Caco-2 (cell line): ENCODE data around the gene DCPS. TPM values are rescaled to one million over a fixed set of nuclear protein-coding genes. Genes with fewer than 3 reads are reported as not detected.

ENCODE experiments used
- BruUV-seq: library from RNA; stranded (reverse); fragments of 400-500 nt; replicated peaks from 2 replicates; lab custom pipeline; 2021; lab: Mats Ljungman, UMichigan
- CTCF ChIA-PET: fragments of 300-600 bp; sonication (Branson Sonifier 250); formaldehyde crosslinking; loops from one replicate; lab custom pipeline; 2022; ENCODE audit warnings: antibody characterized with exemption; lab: Charles Lee
- POLR2A ChIA-PET: fragments of 300-600 bp; sonication (Branson Sonifier 250); formaldehyde crosslinking; loops from one replicate; lab custom pipeline; 2022; ENCODE audit warnings: antibody characterized with exemption; lab: Charles Lee
- DNase-seq, 2 experiments: peaks; one replicate each; pipeline versions ENCODE4 v3.0.0 to v3.0.0-alpha.2; 2020 to 2022
- H3K27me3 ChIP-seq: replicated peaks from 2 replicates; pipeline ENCODE4 v1.6.0; 2011; ENCODE audit warnings: low read length; ENCODE audit not compliant: control insufficient read depth, insufficient read depth
- H3K36me3 ChIP-seq: 2 replicates; pipeline ENCODE4 v1.5.1; 2011; ENCODE audit warnings: low read length; ENCODE audit not compliant: control insufficient read depth, insufficient read depth
- H3K4me1 ChIP-seq: fragments of 250-450 bp; sonication (Bioruptor Pico); 2 replicates; pipeline ENCODE4 v1.5.1; 2020; ENCODE audit warnings: mild to moderate bottlenecking
- H3K4me3 ChIP-seq: 2 replicates; pipeline ENCODE4 v1.5.1; 2011; ENCODE audit warnings: low read depth, mild to moderate bottlenecking, control low read depth, low read length
- H3K9me3 ChIP-seq: fragments of 250-450 bp; sonication (Bioruptor Pico); 2 replicates; pipeline ENCODE4 v1.5.1; 2020; ENCODE audit warnings: mild to moderate bottlenecking, moderate library complexity
- H3K27ac Mint-ChIP-seq: one replicate; pipeline ENCODE4 v1.8.0; 2022; ENCODE audit warnings: mixed read lengths; ENCODE audit not compliant: unreplicated experiment
- H3K27me3 Mint-ChIP-seq: one replicate; pipeline ENCODE4 v1.8.0; 2022; ENCODE audit warnings: mixed read lengths; ENCODE audit not compliant: insufficient read depth, unreplicated experiment
- H3K36me3 Mint-ChIP-seq: one replicate; pipeline ENCODE4 v1.8.0; 2022; ENCODE audit warnings: mild to moderate bottlenecking, mixed read lengths; ENCODE audit not compliant: insufficient read depth, unreplicated experiment
- H3K4me1 Mint-ChIP-seq: one replicate; pipeline ENCODE4 v1.8.0; 2022; ENCODE audit warnings: low read depth, mixed read lengths; ENCODE audit not compliant: unreplicated experiment
- H3K4me3 Mint-ChIP-seq: one replicate; pipeline ENCODE4 v1.8.0; 2022; ENCODE audit warnings: mild to moderate bottlenecking, moderate library complexity, mixed read lengths; ENCODE audit not compliant: unreplicated experiment
- H3K9me3 Mint-ChIP-seq: one replicate; pipeline ENCODE4 v1.8.0; 2022; ENCODE audit warnings: mixed read lengths; ENCODE audit not compliant: unreplicated experiment
- intact Hi-C: fragments of 100-400 bp; cut with micrococcal nuclease; formaldehyde crosslinking; loops from one replicate; pipeline ENCODE4 v1.10.0; 2022; ENCODE audit not compliant: unreplicated experiment
- total RNA-seq: library from RNA; stranded (reverse); gene quantifications from 2 replicates; pipeline ENCODE4 v1.2.3, GENCODE V29; 2022
- TF ChIP-seq, protein P1 (sequence below), 2 experiments: fragments of 200-600 bp in 1 of 2; IDR thresholded peaks; 1 replicate in 1 of 2; 2 replicates in 1 of 2; pipeline versions ENCODE4 v1.5.1 to v1.8.0; 2011 to 2022; ENCODE audit warnings: antibody characterized with exemption in 1 of 2, control low read depth in 1 of 2, inconsistent platforms in 1 of 2, low read depth in 1 of 2, low read length in 1 of 2, mild to moderate bottlenecking in 1 of 2, moderate library complexity in 1 of 2; ENCODE audit not compliant: insufficient read depth in 1 of 2, severe bottlenecking in 1 of 2, unreplicated experiment in 1 of 2

DCPS gene
- total RNA-seq, 1 experiment from 2014 or later, result 40.4 TPM

- TF ChIP-seq, protein P1, sequence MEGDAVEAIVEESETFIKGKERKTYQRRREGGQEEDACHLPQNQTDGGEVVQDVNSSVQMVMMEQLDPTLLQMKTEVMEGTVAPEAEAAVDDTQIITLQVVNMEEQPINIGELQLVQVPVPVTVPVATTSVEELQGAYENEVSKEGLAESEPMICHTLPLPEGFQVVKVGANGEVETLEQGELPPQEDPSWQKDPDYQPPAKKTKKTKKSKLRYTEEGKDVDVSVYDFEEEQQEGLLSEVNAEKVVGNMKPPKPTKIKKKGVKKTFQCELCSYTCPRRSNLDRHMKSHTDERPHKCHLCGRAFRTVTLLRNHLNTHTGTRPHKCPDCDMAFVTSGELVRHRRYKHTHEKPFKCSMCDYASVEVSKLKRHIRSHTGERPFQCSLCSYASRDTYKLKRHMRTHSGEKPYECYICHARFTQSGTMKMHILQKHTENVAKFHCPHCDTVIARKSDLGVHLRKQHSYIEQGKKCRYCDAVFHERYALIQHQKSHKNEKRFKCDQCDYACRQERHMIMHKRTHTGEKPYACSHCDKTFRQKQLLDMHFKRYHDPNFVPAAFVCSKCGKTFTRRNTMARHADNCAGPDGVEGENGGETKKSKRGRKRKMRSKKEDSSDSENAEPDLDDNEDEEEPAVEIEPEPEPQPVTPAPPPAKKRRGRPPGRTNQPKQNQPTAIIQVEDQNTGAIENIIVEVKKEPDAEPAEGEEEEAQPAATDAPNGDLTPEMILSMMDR (IDR thresholded peaks at IDR 0.05; ENCODE audit: insufficient read depth in 1 of 2, low read depth in 1 of 2, low read length in 1 of 2, severe bottlenecking in 1 of 2, unreplicated experiment in 1 of 2), result no peak
- BruUV-seq, result no TSS peak
- Mint-ChIP-seq H3K9me3 (no peaks in the 10 kb centered on the region), H3K4me3 (no peak overlapping the region), H3K27me3 (no peaks in the 10 kb centered on the region), H3K4me1 (peaks cover 6% of the 10 kb centered on the region), H3K36me3 (peaks cover 11% of the 10 kb centered on the region), H3K27ac (no peak overlapping the region)
- H3K9me3 ChIP-seq, result no peaks in the 10 kb centered on the region
- H3K27me3 ChIP-seq, result no peaks in the 10 kb centered on the region
- ChIA-PET POLR2A (no interaction called here), CTCF (no interaction called here)
- H3K4me3 ChIP-seq, result no peak overlapping the region
- 0 out of 2 replicates have a peak, but pooled peaks cover 6% of the 10 kb centered on the region for H3K4me1 ChIP-seq
- H3K36me3 ChIP-seq, result no peaks in the 10 kb centered on the region
- no peak for DNase-seq
- intact Hi-C loops, result loop anchor here (10.0 kb wide), 1 partner anchor 287 kb away; no protein-coding TSS in a partner anchor
Measured at GRCh38 chr11:126317432-126317755, 13.5 kb downstream of the DCPS start.

- Histone ChIP-seq H3K9me3 (no peaks in the 10 kb centered on the region), H3K4me3 (no peak overlapping the region), H3K27me3 (no peaks in the 10 kb centered on the region), H3K4me1 (0 out of 2 replicates have a peak, but pooled peaks cover 6% of the 10 kb centered on the region), H3K36me3 (no peaks in the 10 kb centered on the region)
- intact Hi-C loops, result loop anchor here (10.0 kb wide), 1 partner anchor 287 kb away; no protein-coding TSS in a partner anchor
- Mint-ChIP-seq H3K4me1 (peaks cover 6% of the 10 kb centered on the region), H3K4me3 (no peak overlapping the region), H3K27ac (no peak overlapping the region), H3K36me3 (peaks cover 8% of the 10 kb centered on the region), H3K9me3 (no peaks in the 10 kb centered on the region), H3K27me3 (no peaks in the 10 kb centered on the region)
- POLR2A ChIA-PET, result no interaction called here
- CTCF ChIA-PET, result interaction anchor here (0.7 kb wide), 1 partner anchor 267 kb away, joined by 3 read pairs; no protein-coding TSS in a partner anchor
- no peak for DNase-seq
- BruUV-seq, result no TSS peak
- TF ChIP-seq, protein P1 (IDR thresholded peaks at IDR 0.05; ENCODE audit: insufficient read depth in 1 of 2, low read depth in 1 of 2, low read length in 1 of 2, severe bottlenecking in 1 of 2, unreplicated experiment in 1 of 2), result no peak
Measured at GRCh38 chr11:126317756-126318573, 14.1 kb downstream of the DCPS start.

GRCh38 chr11:126318574-126319373, 14.9 kb downstream of the DCPS start:
- Mint-ChIP-seq H3K9me3 (no peaks in the 10 kb centered on the region), H3K27ac (no peak overlapping the region), H3K27me3 (no peaks in the 10 kb centered on the region), H3K4me1 (peaks cover 6% of the 10 kb centered on the region), H3K36me3 (peaks cover 7% of the 10 kb centered on the region), H3K4me3 (no peak overlapping the region)
- Histone ChIP-seq H3K4me1 (0 out of 2 replicates have a peak, but pooled peaks cover 6% of the 10 kb centered on the region), H3K9me3 (no peaks in the 10 kb centered on the region), H3K4me3 (no peak overlapping the region), H3K36me3 (no peaks in the 10 kb centered on the region), H3K27me3 (no peaks in the 10 kb centered on the region)
- CTCF ChIA-PET, result interaction anchor here (0.7 kb wide), 1 partner anchor 267 kb away, joined by 3 read pairs; no protein-coding TSS in a partner anchor
- BruUV-seq, result no TSS peak
- no peak for DNase-seq
- POLR2A ChIA-PET, result no interaction called here
- intact Hi-C loops, result loop anchor here (10.0 kb wide), 1 partner anchor 286 kb away; no protein-coding TSS in a partner anchor
- TF ChIP-seq, protein P1 (IDR thresholded peaks at IDR 0.05; ENCODE audit: insufficient read depth in 1 of 2, low read depth in 1 of 2, low read length in 1 of 2, severe bottlenecking in 1 of 2, unreplicated experiment in 1 of 2), result no peak
